ENCODE data around the gene GPR65. TPM values are rescaled to one million over a fixed set of nuclear protein-coding genes. Genes with fewer than 3 reads are reported as not detected.

The GPR65 gene
- total RNA-seq, 2 experiments from 2014 or later, result 13.4 to 13.7 TPM

GRCh38 chr14:88043529-88044443 is 38.9 kb downstream of the GPR65 start:
- no peaks in the 10 kb centered on the region for H3K36me3 Mint-ChIP-seq
- no peak overlapping the region for H3K27ac Mint-ChIP-seq
- peaks cover 19% of the 10 kb centered on the region for H3K4me1 Mint-ChIP-seq (ENCODE audit: low read depth)
- H3K9me3 Mint-ChIP-seq, result no peaks in the 10 kb centered on the region
- no peak overlapping the region for H3K4me3 Mint-ChIP-seq
- no peak for DNase-seq
- CTCF ChIA-PET, result interaction anchor here (1.2 kb wide), 1 partner anchor 30 kb away, joined by 3 read pairs; no protein-coding TSS in a partner anchor
- POLR2A ChIA-PET, result interaction anchor here (0.7 to 1.1 kb wide), 2 partner anchors 38 to 51 kb away, joined by 3 to 5 read pairs; partner anchors contain the start of gene GALC
- H3K27me3 Mint-ChIP-seq, result no peaks in the 10 kb centered on the region
- intact Hi-C loops (cut with micrococcal nuclease), result loop anchor here (1.0 to 2.0 kb wide), 2 partner anchors 15 to 37 kb away; no protein-coding TSS in a partner anchor

GRCh38 chr14:88044444-88044758 is 39.5 kb downstream of the GPR65 start:
- Mint-ChIP-seq H3K9me3 (no peaks in the 10 kb centered on the region), H3K36me3 (no peaks in the 10 kb centered on the region), H3K27ac (no peak overlapping the region), H3K27me3 (no peaks in the 10 kb centered on the region), H3K4me1 (ENCODE audit: low read depth) (peaks cover 15% of the 10 kb centered on the region), H3K4me3 (no peak overlapping the region)
- DNase-seq, result no peak
- intact Hi-C loops (cut with micrococcal nuclease), result loop anchor here (1.0 to 2.0 kb wide), 2 partner anchors 16 to 38 kb away; no protein-coding TSS in a partner anchor
- CTCF ChIA-PET, result interaction anchor here (1.2 kb wide), 1 partner anchor 30 kb away, joined by 3 read pairs; no protein-coding TSS in a partner anchor
- POLR2A ChIA-PET, result interaction anchor here (0.7 to 1.1 kb wide), 2 partner anchors 39 to 51 kb away, joined by 3 to 5 read pairs; partner anchors contain the start of gene GALC

DNA sequence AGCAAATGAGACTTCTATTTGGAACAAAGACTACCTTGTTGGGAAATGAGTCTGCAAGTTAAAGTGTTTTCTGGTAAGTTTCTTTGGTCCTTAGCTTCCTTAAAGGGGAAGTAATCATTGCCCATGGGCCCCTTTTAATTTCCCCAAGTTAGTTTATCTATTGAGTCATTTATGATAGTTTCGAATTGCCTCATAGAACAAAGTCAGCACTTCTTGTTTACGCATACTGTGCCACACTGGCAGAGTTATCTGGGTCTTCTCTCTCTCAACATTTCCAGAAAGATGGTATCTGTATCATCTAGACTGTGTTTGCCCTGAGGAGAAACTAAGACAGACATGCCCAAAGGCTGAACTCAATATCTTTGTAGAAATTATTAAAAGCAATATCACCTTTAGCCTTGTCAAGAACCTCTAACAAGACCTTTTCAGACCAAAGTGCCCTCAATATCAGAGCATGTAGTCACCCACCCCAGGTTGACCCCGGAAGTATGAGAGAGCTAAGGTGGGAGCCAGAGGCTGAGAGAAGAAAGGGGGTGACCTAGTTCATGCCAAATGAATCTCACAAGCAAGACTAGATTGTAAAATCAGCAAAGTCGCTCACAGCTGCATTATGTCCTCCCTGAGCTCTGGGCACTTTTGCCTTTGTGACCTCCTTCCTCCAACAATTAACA is 40.0 kb downstream of the GPR65 start:
- CTCF ChIA-PET, result interaction anchor here (1.0 to 1.2 kb wide), 2 partner anchors 31 to 120 kb away, joined by 3 read pairs; no protein-coding TSS in a partner anchor
- Mint-ChIP-seq H3K4me1 (ENCODE audit: low read depth) (peaks cover 15% of the 10 kb centered on the region), H3K27ac (peak overlapping the region; percentile 77), H3K36me3 (no peaks in the 10 kb centered on the region), H3K9me3 (no peaks in the 10 kb centered on the region), H3K27me3 (no peaks in the 10 kb centered on the region), H3K4me3 (no peak overlapping the region)
- DNase-seq, result peak; percentile 18
- intact Hi-C loops (cut with micrococcal nuclease), result loop anchor here (1.0 to 2.0 kb wide), 3 partner anchors 16 to 52 kb away; partner anchors contain the start of gene GALC
- POLR2A ChIA-PET, result interaction anchor here (0.7 to 1.1 kb wide), 2 partner anchors 39 to 52 kb away, joined by 3 to 5 read pairs; partner anchors contain the start of gene GALC

DNA sequence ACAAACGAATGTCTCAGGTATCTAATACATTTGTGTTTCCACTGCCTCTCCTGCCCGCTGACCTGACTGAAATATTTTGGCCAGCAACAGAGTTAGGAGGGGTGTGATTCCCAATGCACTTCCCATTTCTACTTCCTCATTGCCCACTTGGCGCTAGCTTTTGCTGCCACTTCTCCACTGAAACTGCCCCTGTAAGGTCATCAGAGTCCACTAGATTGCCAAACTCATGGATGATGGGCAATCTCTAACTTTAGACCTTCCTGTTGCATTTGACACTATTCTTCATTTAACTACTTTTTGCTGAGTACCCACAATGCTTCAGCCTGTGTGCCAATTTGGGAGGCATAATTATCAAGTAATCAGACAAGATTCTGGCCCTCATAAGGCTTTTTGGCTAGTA is 40.8 kb downstream of the GPR65 start:
- no peaks in the 10 kb centered on the region for H3K36me3 Mint-ChIP-seq
- no peak overlapping the region for H3K27ac Mint-ChIP-seq
- intact Hi-C loops (cut with micrococcal nuclease), result loop anchor here (1.0 to 2.0 kb wide), 2 partner anchors 17 to 52 kb away; partner anchors contain the start of gene GALC
- H3K9me3 Mint-ChIP-seq, result no peaks in the 10 kb centered on the region
- H3K4me3 Mint-ChIP-seq, result no peak overlapping the region
- no peaks in the 10 kb centered on the region for H3K27me3 Mint-ChIP-seq
- POLR2A ChIA-PET, result no interaction called here
- CTCF ChIA-PET, result interaction anchor here (1.0 kb wide), 1 partner anchor 119 kb away, joined by 3 read pairs; no protein-coding TSS in a partner anchor
- H3K4me1 Mint-ChIP-seq (ENCODE audit: low read depth), result peaks cover 21% of the 10 kb centered on the region
- DNase-seq, result no peak

DNA sequence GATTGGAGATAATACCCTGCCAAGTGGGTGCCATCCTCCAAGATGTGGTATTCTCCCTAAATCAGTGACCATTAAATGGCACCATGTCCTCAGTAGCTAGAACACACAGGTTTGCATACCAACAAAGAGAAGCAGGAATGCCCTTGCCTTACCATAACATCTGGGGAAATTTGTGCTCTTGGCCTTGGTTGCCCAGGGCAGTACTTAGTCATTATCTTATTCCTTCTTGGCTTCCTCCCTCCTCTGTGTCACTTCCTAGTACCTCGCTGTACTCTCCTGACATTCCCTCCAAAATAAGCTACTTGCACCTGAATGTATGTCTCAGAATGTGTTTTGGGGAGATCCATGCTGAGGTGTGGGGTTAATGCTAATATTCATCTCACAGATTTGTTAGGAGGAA is 43.4 kb downstream of the GPR65 start:
- Mint-ChIP-seq H3K4me3 (no peak overlapping the region), H3K27me3 (no peaks in the 10 kb centered on the region), H3K36me3 (peaks cover 1% of the 10 kb centered on the region), H3K27ac (no peak overlapping the region), H3K4me1 (ENCODE audit: low read depth) (peaks cover 21% of the 10 kb centered on the region), H3K9me3 (peaks cover 6% of the 10 kb centered on the region)
- ChIA-PET POLR2A (no interaction called here), CTCF (interaction anchor here (0.5 kb wide), 1 partner anchor 472 kb away, joined by 4 read pairs; no protein-coding TSS in a partner anchor)
- no peak for DNase-seq
- intact Hi-C loops (cut with micrococcal nuclease), result no loop called here

DNA sequence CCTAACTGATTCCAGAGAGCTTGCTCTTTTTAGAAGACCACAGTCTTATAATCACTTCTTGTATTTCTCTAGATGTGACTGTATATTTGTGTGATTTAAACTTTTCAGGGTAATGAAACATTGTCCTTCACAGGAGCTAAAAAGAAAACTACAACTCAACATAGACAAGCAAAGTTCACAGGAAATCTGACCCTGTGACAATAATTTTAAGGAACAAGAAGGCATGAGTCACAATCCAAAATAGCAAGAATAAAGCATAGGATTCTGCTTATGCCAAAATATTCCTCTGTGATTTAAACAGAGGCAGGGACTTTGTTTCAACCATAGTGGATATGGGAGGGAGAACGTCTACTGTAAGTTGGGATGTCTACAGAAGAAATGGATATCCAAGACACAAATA is 44.3 kb downstream of the GPR65 start:
- CTCF ChIA-PET, result no interaction called here

DNA sequence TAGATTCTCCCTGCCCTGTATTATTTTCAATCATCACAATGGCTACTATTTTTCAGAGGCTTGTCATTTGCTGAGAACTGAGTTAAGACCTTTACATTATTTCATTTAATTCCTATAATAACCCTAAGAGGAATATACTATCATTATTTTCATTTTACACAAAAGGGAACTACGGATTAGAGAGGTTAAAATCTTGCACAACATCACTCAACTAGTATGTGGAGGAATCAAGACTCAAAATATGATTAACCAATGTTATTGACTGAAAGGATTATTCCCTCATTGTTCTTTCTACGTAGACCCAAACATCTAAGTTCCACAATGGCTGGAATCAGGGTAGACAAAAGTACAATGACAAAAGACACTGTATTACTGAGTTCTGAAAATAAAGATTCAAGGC is 45.0 kb downstream of the GPR65 start:
- H3K27ac Mint-ChIP-seq, result no peak overlapping the region
- peaks cover 5% of the 10 kb centered on the region for H3K36me3 Mint-ChIP-seq
- ChIA-PET POLR2A (no interaction called here), CTCF (no interaction called here)
- peaks cover 10% of the 10 kb centered on the region for H3K9me3 Mint-ChIP-seq
- peaks cover 12% of the 10 kb centered on the region for H3K4me1 Mint-ChIP-seq (ENCODE audit: low read depth)
- no peak overlapping the region for H3K4me3 Mint-ChIP-seq
- DNase-seq, result no peak
- intact Hi-C loops (cut with micrococcal nuclease), result no loop called here
- H3K27me3 Mint-ChIP-seq, result no peaks in the 10 kb centered on the region

More for the DNA sequence above, 44.3 kb downstream of the GPR65 start:
- Mint-ChIP-seq H3K27ac (no peak overlapping the region), H3K27me3 (no peaks in the 10 kb centered on the region), H3K36me3 (peaks cover 5% of the 10 kb centered on the region), H3K4me3 (no peak overlapping the region), H3K9me3 (peaks cover 10% of the 10 kb centered on the region), H3K4me1 (ENCODE audit: low read depth) (peaks cover 19% of the 10 kb centered on the region)
- intact Hi-C loops (cut with micrococcal nuclease), result no loop called here
- POLR2A ChIA-PET, result no interaction called here
- no peak for DNase-seq

GRCh38 chr14:88060576-88060975 is 55.6 kb downstream of the GPR65 start:
- intact Hi-C loops (cut with micrococcal nuclease), result no loop called here

GRCh38 chr14:88063811-88064210 is 58.9 kb downstream of the GPR65 start:
- ChIA-PET POLR2A (no interaction called here), CTCF (interaction anchor here (1.2 kb wide), 1 partner anchor 105 kb away, joined by 3 read pairs; no protein-coding TSS in a partner anchor)
- H3K27ac Mint-ChIP-seq, result no peak overlapping the region
- H3K4me1 Mint-ChIP-seq (ENCODE audit: low read depth), result no peaks in the 10 kb centered on the region
- DNase-seq, result no peak
- peaks cover 4% of the 10 kb centered on the region for H3K27me3 Mint-ChIP-seq
- intact Hi-C loops (cut with micrococcal nuclease), result no loop called here
- H3K4me3 Mint-ChIP-seq, result no peak overlapping the region
- H3K9me3 Mint-ChIP-seq, result no peaks in the 10 kb centered on the region
- no peaks in the 10 kb centered on the region for H3K36me3 Mint-ChIP-seq

More at GRCh38 chr14:88060576-88060975, 55.6 kb downstream of the GPR65 start:
- Mint-ChIP-seq H3K4me1 (ENCODE audit: low read depth) (no peaks in the 10 kb centered on the region), H3K27me3 (peaks cover 5% of the 10 kb centered on the region), H3K9me3 (no peaks in the 10 kb centered on the region), H3K4me3 (no peak overlapping the region), H3K27ac (no peak overlapping the region), H3K36me3 (peaks cover 2% of the 10 kb centered on the region)
- ChIA-PET POLR2A (no interaction called here), CTCF (no interaction called here)
- DNase-seq, result no peak

Other genes with a start within 250 kb of the GPR65 start
- 10 to 100 TPM; 14.4 to 14.7 TPM for gene GALC, start 12.0 kb upstream of the GPR65 start, total RNA-seq